ENCODE results near the gene DLG5.

DLG5 gene

GRCh38 chr10:77943121-77943901, 16.8 kb upstream of the DLG5 start:
- DNase-seq, result no peak

DNA sequence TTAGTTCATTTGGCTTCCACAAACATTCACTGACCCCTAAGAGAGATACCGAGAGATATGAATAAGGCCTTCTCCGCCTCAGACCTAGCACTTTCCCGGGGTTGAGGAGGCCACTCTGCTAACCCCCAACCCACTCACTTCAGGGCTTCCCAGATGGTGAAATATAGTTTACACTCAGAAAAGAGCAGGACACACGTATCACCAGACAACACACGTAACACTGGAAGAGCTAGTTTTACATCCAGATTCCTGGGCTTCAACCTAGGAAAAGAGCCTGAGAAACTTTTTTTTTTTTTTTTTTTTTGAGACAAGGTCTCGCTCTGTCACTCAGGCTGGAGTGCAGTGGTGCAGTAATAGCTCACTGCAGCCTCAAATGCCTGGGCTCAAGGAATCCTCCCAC, 15.2 kb upstream of the DLG5 start:
- DNase-seq, result no peak

- DNase-seq, result no peak
Measured at GRCh38 chr10:77940627-77941026, 14.1 kb upstream of the DLG5 start.

DNA sequence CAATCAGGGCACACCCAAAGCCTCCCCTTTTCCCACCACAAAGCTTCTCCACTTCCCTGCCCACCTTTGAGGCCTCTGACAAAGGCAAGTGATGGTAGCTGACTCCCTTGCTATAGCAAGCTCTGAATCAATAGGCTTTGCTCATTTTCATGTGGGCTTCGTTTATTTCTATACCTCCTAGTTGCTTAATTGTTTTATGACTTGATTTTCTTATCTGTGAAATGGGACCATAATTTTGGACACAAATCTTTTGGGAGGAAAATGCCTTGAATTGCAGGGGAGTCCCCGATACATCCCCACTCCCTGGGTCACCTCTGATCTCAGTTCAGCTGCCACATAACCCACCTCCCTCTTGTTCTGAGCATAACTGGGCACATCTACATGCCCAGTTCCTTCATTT, 13.7 kb upstream of the DLG5 start:
- no peak for DNase-seq

- no peak for DNase-seq
Measured at GRCh38 chr10:77939561-77940001, 13.0 kb upstream of the DLG5 start.

DNA sequence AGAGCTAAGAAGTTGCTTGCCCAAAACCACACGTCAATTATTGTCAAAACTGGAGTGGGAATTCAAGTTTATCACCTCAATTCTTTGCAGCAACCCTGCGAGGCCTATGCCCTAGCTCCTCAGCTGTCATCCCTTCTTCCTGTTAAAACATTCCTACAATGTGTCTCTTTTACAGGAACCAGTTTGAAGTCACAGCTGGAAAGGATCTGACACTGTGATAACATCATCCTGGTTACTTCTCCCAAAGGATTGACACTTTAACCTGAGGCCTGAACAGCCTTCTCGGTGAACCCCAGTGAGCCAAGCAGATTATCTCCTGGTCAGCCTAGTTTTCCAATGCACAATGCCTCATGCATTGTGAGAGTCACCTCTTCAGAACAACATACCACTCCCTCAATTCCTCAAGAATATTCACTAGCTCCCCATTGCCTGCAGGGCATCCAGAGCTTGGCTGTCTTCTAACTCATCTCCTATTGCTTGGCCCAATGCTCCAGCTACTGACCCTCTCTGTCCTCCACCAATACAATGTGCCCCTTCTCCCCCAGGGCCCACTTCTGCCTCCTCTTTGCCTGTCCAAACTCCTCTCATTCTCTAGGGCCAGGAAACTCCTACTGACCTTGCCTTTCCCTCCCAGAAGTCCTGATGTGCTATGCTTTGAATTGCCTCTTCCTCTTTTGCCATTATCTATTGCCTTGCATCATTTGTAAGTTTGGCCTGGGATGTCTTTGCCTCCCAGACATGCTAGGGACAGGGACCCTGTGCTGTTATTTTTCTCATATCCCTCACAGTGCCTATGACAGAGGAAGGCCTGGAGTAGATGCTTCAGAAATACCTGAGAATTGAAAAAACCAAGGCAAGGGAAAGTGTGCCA, 10.4 kb upstream of the DLG5 start:
- no peak for DNase-seq

DNA sequence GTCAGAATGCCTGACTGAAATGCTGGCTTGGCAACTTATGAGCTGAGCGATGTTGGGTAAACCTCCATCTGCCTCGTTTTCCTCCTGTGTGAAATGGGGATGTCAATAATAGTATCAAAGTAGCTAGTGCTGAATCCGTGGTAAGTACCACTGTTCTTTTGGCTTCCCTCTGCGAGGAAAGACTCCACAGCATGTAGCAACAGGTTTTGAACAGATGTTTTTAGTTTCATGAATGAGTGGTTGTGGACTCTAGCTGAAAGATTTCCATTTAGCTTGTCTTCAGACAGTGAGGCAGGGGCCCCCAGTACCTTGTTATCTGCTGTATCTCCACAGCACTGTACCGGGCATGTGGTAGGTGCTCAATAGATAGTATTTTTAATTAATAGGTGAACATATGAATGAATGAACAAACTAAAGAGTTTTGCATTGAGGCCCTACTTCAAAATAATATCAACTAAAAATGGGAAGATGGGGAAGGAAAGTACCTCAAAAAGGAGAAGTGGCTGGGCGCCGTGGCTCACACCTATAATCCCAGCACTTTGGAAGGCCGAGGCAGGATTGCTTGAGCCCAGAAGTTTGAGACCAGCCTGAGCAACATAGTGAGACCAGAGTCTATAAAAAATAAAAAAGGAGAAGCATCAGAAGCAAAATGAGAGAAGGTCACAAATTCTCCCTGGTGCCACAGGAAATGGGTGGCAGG, 5.6 kb upstream of the DLG5 start:
- no peak for DNase-seq

DNA sequence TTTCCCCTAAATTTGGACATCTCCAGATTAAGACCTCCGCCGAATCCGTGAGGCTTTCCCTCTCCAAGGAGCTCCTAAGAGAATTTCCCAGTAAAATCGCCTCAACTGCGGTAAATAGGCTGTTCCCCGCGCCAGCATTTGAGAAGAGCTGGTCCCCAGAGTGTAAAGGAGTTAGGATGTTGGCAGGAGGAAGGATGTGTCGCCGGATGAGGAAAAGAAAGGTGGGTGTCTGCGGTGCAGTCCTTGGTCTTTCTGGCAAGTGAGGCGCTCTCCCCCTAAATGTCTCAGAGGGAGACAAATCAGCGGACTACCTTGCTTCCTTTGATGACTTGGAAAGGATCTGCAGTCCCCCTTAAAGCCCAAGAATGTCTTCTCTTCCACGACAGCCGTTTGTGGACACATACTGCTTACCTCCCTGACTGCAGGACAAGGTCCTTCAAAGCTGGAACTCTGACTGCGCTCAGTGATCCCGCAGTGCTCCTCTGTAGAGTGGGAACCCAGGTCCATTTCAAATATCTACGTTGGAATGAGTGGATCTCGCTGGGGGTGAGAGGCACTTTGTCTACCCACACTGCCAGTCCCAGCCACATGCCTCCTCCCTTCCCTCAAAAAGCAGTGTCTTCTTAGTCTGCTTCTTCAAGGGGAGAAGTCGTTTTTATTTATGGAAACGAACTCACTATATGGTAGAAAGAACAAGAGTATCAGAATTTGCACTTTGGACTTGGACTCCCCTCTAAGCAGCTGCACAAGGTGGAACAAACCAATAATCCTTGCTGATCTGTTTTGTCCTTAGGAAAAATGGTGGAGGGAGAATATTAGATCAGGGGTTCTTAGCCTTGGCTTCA, 1.1 kb upstream of the DLG5 start:
- DNase-seq, result no peak

- DNase-seq, result peak; percentile 5
Measured at GRCh38 chr10:77925795-77926565, 575 bp downstream of the DLG5 start.

DNA sequence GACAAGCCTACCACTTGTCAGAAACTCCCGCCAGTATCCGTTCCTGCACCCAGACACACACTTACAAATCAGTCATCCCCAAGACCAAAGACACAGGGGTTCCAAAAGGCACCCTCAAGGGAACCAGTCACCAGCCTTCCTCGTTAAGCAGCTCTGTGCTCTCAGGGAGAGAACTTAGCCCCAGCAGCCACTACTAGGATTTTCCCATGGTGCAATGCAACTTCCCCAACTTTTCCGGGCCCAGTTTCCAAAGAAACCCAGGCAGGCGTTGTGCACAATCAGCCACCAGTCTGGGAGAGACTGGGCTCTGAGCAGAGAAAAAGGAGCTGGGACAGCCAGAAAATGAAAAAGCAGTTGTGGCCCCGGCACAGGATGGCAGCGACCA, 1.2 kb downstream of the DLG5 start:
- no peak for DNase-seq

GRCh38 chr10:77922566-77923179, 3.9 kb downstream of the DLG5 start:
- no peak for DNase-seq

GRCh38 chr10:77922055-77922454, 4.5 kb downstream of the DLG5 start:
- DNase-seq, result no peak

DNA sequence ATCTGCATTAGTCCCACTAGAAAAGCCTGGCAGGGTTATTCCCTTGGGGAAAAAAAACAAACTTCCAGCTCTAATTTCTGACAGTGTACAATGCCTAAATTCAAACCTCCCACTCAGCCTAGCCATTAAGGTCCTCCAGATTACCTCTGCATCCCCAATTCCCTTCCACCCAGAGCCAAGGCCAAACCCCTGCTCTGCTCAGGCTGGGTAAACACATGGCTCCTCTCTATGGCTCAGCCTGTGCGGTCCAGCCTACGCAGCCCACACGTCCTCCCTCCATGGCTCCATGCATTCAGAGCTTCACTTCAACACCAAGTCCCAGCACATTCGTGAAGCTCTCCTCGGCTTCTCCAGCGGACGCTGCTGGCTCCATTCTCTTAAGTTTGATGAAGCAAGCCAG, 5.2 kb downstream of the DLG5 start:
- no peak for DNase-seq

DNA sequence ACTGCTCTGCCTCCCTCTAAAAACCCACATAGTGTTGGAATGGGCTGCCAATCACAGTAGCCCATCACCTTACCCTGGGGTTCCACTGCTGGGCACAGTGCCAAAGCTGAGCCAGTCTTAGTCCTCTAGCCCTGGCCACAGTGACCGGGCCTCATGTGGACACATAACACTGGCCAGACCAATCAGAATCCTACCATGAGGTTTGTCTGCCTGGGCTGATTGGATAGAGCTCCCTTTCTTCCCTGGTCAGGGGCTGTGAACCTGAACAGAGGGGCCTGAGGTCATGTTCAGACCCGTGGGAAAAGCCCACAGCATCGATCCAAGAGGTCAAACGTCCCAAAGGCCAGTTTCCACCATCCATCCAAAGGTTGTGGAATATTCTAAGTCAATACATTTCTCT, 6.1 kb downstream of the DLG5 start:
- DNase-seq, result no peak

DNA sequence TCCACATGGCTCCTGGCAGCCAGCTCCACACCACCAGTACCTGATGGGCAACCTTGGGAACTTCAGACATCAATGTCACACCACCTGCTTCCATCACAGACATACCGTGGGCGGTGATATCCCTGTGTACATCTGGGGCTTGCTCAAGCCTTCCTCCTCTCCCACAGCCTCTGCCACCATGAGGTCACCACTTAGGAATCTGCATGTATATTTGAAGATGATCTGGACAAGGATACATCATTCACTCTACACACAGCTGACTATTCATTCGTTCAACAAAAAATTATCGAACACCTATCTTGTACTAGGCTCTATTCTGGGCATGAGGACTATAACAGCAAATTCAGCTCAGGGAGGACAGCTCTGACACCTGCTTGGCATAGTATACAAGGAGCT, 6.8 kb downstream of the DLG5 start:
- no peak for DNase-seq

DNA sequence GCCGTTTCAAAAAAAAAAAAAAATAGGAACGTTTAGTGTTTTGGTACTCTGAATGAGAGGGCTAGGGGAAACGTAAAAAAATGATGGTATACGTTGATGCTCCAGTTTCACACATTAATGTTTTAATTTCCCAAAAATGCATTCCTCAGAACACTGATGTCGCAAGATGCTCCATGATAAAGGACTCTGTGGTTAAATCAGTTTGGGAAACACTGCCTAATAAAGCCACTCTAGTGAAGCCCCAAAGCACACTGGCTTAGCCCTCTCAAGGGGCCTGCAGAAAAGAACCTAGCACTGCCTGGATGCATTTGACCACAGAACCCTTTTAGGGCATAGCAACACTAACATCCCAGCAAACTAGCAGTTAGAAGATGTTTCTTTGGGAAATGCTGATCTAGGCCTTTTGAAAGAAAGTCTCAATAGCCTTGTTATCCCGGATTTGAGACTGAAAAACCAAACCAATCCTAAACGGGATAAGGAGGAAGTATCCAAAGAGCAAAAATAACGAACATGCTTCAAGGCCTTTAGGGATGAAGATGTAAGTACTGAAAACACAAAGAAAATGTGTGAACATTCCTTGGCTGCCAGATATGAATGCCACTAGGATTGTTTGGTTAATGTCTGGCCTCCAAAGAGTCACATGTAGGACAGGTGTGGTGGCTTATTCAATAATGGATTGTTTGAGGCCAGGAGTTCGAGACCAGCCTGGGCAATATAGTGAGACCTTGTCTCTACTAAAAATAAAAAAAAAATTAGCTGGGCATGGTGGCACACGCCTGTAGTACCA, 11.0 kb downstream of the DLG5 start:
- no peak for DNase-seq

- no peak for DNase-seq
Measured at GRCh38 chr10:77913090-77913489, 13.5 kb downstream of the DLG5 start.

- no peak for DNase-seq
Measured at GRCh38 chr10:77912576-77912975, 14.0 kb downstream of the DLG5 start.

DNA sequence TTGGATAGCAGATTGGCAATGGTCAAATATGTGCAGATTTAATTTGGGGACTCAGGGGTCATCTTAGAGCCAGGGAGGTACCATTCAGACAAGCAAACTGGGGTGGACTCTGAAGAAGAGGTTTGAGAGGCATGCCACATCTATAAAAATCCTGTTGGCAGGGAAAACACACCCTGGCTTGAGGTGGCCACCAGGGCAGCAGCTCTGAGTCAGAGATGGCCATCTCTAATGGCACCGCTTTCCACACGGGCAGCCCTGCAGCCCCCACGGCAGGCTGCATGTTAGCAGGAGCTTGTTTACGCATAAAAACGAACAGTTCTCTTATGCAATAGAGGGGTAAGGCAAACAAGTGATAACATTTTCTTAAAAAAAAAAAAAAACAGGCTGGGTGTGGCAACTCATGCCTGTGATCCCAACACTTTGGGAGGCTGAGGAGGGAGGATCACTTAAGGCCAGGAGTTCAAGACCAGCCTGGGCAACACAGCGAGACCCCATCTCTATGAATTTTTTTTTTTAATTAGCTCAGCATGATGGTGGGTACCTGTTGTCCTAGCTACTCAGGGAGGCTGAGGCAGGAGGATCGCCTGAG, 14.9 kb downstream of the DLG5 start:
- no peak for DNase-seq

DNA sequence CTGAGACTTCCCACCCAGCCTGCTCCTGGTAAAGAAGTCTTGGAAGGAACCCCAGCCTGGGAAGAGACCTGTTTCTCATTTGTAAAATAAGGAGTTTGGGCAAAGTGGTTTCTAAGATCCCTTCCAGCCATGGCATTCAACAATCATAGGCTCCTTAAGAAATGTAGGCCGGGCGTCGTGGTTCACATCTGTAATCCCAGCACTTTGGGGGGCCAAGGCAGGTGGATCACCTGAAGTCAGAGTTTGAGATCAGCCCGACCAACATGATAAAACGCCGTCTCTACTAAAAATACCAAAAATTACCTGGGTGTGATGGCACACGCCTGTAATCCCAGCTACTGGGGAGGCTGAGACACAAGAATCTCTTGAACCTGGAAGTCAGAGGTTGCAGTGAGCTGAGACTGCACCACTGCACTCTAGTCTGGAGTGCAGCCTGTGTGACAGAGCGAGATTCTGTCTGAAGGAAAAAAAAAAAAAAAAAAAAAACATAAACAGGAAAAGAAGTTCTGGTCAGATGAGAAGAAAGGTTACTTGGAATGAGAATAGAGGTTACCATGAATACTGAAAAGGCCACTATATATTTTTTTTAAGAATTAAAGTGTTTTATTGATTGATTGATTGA, 15.9 kb downstream of the DLG5 start:
- DNase-seq, result no peak
